NCI-H187 treated with DMSO at 0.1 percent for 48 hours (cell line): ENCODE measurements around the gene ANGPTL2.

Experiments used
- DNase-seq: peaks from one replicate; lab custom pipeline; 2025; lab: John Stamatoyannopoulos, UW

Gene ANGPTL2

DNA sequence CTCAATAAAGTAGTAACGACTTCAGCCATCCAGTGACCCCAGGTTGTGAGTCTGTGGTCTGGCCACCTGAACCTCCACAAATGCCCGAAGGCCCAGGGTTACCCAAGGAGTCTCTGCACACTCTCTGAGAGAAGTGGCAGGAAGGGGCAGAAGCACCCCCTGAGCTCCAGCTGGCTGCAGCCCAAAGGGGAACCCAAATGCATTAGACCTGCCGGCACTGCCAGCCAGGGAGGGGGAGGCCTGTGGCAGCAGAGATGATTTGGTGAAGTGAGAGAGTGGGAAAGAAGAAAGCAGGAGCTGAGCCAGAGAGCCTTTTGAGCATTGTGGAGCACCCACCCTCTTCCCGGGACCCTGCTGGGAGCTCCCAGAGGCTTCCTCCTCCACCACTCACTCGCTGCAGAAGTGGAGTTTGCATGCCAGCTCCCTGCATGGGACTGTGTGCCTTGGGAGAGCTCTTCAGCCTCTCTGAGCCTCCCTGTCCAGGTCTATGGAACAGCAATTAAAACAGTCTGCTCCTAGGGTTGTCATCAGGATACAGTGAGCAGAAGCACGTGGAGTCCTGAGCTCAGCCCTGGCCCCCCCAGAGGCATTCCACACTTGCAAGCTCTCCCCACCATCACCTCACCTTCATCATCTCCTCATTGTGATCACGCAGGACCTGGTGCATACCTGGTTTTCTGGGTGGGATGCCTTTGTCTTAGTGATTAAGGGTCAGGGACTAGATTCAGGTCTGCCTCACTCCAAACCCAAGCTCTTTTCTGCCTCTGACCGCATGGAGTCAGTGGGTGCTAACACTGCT is 13.8 kb upstream of the ANGPTL2 start:
- DNase-seq, result no peak

DNA sequence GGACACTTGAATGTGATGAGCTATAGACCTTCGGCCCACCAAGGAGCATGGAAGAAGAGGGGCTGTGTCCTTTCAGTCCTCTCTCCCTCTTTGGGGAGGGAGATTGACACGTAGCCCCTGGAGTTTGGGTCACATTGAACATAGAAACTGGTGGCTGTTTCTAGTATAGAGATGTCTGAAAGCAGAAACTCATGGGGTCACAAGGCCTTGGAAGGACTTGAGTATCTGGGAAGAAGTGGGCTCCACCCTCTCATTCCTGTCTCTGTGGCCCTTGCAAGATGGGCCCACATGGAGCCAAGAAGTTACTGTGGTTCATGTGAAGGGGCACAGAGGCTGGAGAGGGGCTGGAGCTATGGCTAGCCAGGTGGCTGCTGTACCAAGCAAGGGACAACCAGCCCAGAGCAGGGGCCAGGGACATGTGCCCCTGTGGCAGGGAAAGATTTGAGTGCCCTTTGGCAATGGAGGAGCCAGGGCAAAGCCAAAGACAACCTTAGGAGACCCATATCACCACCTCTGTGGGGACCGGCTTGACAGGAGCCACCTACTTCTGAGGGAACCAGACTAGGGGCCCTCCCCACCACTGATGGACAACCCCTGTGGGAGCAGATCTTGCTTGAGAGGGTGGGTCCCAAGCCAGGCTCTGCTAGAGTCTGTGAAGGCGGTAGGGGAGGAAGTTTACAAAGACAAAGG is 12.8 kb upstream of the ANGPTL2 start:
- DNase-seq, result no peak

GRCh38 chr9:127133739-127134167 is 11.3 kb upstream of the ANGPTL2 start:
- DNase-seq, result no peak

- DNase-seq, result no peak
Observed at GRCh38 chr9:127132921-127133647, 10.6 kb upstream of the ANGPTL2 start.

DNA sequence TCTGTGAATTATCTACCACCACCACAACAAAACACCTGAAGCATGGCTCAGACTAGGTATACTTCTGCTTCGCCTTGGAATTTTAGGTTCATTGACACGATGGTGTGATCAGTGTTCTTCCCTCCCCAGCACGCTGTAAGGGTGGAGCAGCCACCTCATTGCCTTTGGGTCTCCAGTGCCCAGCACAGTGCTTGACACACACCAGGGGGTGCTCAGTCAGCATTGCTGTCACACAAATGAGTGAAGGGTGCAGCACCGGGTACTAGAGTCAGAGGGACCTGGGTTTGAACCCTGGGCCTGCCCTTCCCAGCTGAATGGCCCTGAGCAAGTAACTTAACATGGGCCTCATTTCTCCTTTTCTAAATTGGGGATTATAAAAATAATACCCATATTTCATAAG is 9.9 kb upstream of the ANGPTL2 start:
- DNase-seq, result no peak

GRCh38 chr9:127131871-127132270 is 9.4 kb upstream of the ANGPTL2 start:
- DNase-seq, result no peak

GRCh38 chr9:127130661-127131538 is 8.5 kb upstream of the ANGPTL2 start:
- DNase-seq, result no peak

- DNase-seq, result no peak
Observed at GRCh38 chr9:127130235-127130634, 7.8 kb upstream of the ANGPTL2 start.

- DNase-seq, result no peak
Observed at GRCh38 chr9:127129718-127130085, 7.3 kb upstream of the ANGPTL2 start.

- no peak for DNase-seq
Observed at GRCh38 chr9:127129073-127129717, 6.8 kb upstream of the ANGPTL2 start.

GRCh38 chr9:127128341-127129072 is 6.1 kb upstream of the ANGPTL2 start:
- no peak for DNase-seq

DNA sequence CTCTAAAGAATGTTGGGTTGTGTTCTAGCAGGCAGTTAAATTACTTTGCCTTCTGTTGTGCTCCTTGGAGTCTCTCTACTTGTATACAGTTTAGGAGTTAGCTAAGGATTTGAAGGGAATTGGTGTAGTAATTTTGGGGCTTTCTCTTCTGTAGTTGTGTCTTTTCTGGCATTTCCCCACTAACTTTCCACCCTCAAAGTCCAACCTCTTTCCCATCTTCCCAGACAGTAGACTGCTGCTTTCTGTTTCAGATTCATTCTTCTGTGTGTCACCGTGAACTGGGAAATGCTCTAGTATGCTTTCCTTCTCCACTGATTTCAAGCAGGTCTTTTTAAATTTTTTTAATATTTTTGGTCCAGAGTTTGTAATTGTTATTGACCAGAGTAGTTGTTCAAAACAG is 4.5 kb upstream of the ANGPTL2 start:
- DNase-seq, result no peak

- DNase-seq, result no peak
Observed at GRCh38 chr9:127124792-127125191, 2.4 kb upstream of the ANGPTL2 start.

DNA sequence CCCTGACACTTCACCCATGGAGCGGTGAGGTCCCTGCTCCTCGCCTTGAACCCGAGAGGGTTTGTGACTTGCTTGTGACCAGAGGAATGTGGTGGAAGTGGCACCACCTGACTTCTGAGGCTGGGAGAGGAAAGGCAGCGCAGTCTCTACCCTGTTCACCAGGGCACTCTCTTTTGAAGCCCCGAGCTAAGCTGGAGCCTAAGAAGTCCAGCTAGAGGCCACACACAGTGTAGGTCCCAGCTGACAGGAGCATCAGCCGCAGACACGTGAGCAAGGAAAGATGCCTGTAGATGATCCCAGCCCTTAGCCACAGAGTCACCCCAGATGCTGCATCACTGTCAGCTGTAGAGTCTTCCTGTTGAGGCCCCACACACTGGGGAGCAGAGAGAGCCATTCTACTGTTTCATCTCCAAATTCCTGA is 1.7 kb upstream of the ANGPTL2 start:
- DNase-seq, result no peak

GRCh38 chr9:127123064-127123890 is 842 bp upstream of the ANGPTL2 start:
- no peak for DNase-seq

DNA sequence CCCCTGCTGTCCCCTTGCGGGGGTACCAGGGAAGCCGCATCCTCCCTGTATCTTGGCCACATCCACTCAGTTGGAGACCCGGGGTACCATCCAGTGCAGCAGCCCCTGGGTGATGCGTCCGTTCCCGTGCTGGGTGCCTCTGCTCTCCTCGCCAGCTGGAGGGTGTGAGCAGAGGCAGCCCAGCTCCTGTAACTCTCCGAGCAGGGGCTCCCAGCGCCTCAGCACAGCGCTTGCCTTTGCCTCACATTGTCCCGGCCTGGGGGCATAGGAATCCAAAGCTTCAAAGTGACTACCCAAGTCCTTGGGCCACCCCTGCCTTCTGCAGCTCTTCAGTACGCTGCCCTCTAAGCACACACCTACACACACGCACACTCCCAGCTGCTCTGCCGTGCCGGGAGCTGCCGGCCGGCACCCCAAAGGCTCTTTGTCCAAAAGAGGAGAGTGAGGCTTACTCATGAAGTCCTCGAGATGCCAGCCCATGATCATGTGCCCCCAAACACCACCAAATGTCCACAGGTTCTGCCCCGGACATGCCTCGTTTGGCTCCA is 733 bp downstream of the ANGPTL2 start:
- no peak for DNase-seq

DNA sequence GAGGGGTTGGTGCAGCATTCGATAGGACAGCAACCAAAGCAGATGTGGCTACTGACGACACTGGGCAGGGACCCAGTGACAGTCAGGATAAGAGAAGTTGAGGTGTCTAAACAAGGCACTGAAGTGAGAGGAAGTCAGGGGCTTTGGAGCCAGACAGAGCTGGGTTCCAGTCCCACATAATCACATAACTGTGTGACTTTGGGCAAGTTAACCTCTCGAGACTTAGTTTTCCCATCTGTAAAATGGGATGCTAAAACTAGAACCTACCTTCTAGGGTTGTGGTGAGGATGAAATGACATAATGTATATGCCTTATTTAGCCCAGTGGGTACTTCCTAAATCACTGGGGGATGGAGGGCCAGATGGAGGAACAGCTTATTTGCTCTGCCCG is 3.1 kb downstream of the ANGPTL2 start:
- DNase-seq, result no peak

GRCh38 chr9:127118597-127119319 is 3.7 kb downstream of the ANGPTL2 start:
- no peak for DNase-seq

GRCh38 chr9:127117801-127118200 is 4.6 kb downstream of the ANGPTL2 start:
- no peak for DNase-seq
